Transverse colon (tissue), 4 donors: ENCODE measurements around the gene CREB5. TPM values are rescaled to one million over a fixed set of nuclear protein-coding genes. Genes with fewer than 3 reads are reported as not detected.

Experiments used
- DNase-seq: peaks from one replicate; pipeline ENCODE4 v3.0.0-alpha.2; 2019
- H3K27ac ChIP-seq, 4 donors: fragments of 200-600 bp; sonication (generic); 2 replicates each; pipeline ENCODE4 v1.5.1; 2016 to 2018; ENCODE audit warnings: inconsistent platforms in 4 of 4
- H3K27me3 ChIP-seq: fragments of 200-600 bp; sonication (generic); 2 replicates; pipeline ENCODE4 v1.5.1; 2017; ENCODE audit warnings: inconsistent platforms
- H3K36me3 ChIP-seq, 4 donors: fragments of 200-600 bp; sonication (generic); 2 replicates each; pipeline ENCODE4 v1.5.1; 2017 to 2019; ENCODE audit warnings: inconsistent platforms in 4 of 4
- H3K4me1 ChIP-seq, 4 donors: fragments of 200-600 bp; sonication (generic); 2 replicates each; pipeline ENCODE4 v1.5.1; 2017 to 2020; ENCODE audit warnings: inconsistent platforms in 4 of 4
- H3K4me3 ChIP-seq, 4 donors: fragments of 200-600 bp; sonication (generic); 1 replicate in 1 of 4; 2 replicates in 3 of 4; pipeline versions ENCODE4 v1.5.1 to v1.6.1; 2017 to 2019; ENCODE audit warnings: inconsistent platforms in 4 of 4
- H3K9me3 ChIP-seq, 2 donors: fragments of 200-600 bp; sonication (generic); 2 replicates each; pipeline ENCODE4 v1.5.1; 2017 to 2019; ENCODE audit warnings: inconsistent platforms in 2 of 2
- EP300 ChIP-seq: sonication (generic); formaldehyde crosslinking; IDR thresholded peaks from one replicate; pipeline ENCODE4 v1.6.1; 2017; ENCODE audit warnings: antibody characterized with exemption, low read depth
- POLR2A ChIP-seq: fragments of 450-650 bp; IDR thresholded peaks from one replicate; pipeline ENCODE4 v1.6.1; 2016; ENCODE audit warnings: antibody characterized with exemption, mild to moderate bottlenecking, moderate library complexity
- POLR2AphosphoS5 ChIP-seq, 3 donors: sonication (generic); formaldehyde crosslinking; IDR thresholded peaks; one replicate each; pipeline ENCODE4 v1.6.1; 2016; ENCODE audit warnings: antibody characterized with exemption in 3 of 3
- WGBS, 2 donors: methylation state at CpG; one replicate each; pipeline ENCODE4 v1.1.5; 2018; ENCODE audit warnings: low coverage in 1 of 2; 5-methylcytosine and 5-hydroxymethylcytosine counted together
- in situ Hi-C, 4 donors: fragments of 200-750 bp; cut with MboI; loops; one replicate each; pipeline versions ENCODE4 v1.15.0 to v1.15.1; 2017; ENCODE audit warnings: low sequenced_read_pairs in 3 of 4, low pct_ligation_motif_present in 1 of 4, low pct_unique_long_range_greater_than_20kb in 1 of 4
- intact Hi-C: fragments of 100-400 bp; cut with DNase I; formaldehyde crosslinking; loops from one replicate; pipeline ENCODE4 v1.15.1; 2023; ENCODE audit warnings: low total_unique reads
- total RNA-seq, 4 donors: library from RNA; depleted of rRNA; stranded (reverse); fragments of >200 nt; gene quantifications; one replicate each; pipeline ENCODE4 v1.1.0, GENCODE V29; 2016
- TF ChIP-seq, protein P1 (sequence below), 5 experiments: fragments of 200-600 bp in 3 of 5; fragments of 450-650 bp in 2 of 5; sonication (generic) in 3 of 5; IDR thresholded peaks; 1 replicate in 2 of 5; 2 replicates in 3 of 5; pipeline ENCODE4 v1.5.1; 2016 to 2017; ENCODE audit warnings: antibody characterized with exemption in 5 of 5, inconsistent platforms in 3 of 5, mild to moderate bottlenecking in 2 of 5, moderate library complexity in 1 of 5

Gene CREB5
- total RNA-seq, 4 donors from 2014 or later: 3.0 to 12.2 (median 7.0) TPM

DNA sequence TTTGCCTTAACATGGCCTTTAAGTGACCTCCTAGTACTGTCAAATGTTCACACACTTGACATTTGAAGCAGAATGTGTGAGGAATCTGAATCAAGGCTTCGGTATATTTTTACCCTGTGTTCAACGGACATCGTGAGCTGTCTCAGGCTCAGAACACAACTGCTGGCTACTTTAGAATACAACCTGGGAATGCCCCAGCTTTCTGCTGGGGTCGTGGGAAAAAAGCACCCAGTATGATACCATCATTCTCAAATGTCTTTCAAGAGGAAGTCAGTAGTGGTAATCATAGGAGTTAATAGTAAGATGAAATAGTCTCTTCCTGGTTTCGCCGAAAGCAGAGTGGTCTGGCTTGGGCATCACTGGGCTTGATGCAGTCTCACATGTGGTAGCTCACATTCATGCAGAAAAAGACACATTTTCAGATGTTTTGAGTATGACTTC, 67.2 kb downstream of the CREB5 start:
- intact Hi-C loops (no loop called here), in situ Hi-C loops (no loop called here)
- H3K4me3 ChIP-seq: no peak overlapping the region
- H3K36me3 ChIP-seq: no peaks in the 10 kb centered on the region
- WGBS, 2 donors: 55 to 72% methylated on average over 3 to 6 of the region's 6 CpGs
- DNase-seq: no peak
- H3K27me3 ChIP-seq: peaks cover 9% of the 10 kb centered on the region
- H3K27ac ChIP-seq: no peak overlapping the region
- H3K9me3 ChIP-seq: no peaks in the 10 kb centered on the region
- H3K4me1 ChIP-seq: no peaks in the 10 kb centered on the region
- TF ChIP-seq EP300 (no peak), POLR2A (no peak), POLR2AphosphoS5 (IDR thresholded peaks at IDR 0.05) (no peak)
- TF ChIP-seq, protein P1, sequence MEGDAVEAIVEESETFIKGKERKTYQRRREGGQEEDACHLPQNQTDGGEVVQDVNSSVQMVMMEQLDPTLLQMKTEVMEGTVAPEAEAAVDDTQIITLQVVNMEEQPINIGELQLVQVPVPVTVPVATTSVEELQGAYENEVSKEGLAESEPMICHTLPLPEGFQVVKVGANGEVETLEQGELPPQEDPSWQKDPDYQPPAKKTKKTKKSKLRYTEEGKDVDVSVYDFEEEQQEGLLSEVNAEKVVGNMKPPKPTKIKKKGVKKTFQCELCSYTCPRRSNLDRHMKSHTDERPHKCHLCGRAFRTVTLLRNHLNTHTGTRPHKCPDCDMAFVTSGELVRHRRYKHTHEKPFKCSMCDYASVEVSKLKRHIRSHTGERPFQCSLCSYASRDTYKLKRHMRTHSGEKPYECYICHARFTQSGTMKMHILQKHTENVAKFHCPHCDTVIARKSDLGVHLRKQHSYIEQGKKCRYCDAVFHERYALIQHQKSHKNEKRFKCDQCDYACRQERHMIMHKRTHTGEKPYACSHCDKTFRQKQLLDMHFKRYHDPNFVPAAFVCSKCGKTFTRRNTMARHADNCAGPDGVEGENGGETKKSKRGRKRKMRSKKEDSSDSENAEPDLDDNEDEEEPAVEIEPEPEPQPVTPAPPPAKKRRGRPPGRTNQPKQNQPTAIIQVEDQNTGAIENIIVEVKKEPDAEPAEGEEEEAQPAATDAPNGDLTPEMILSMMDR (IDR thresholded peaks at IDR 0.05): no peak

DNA sequence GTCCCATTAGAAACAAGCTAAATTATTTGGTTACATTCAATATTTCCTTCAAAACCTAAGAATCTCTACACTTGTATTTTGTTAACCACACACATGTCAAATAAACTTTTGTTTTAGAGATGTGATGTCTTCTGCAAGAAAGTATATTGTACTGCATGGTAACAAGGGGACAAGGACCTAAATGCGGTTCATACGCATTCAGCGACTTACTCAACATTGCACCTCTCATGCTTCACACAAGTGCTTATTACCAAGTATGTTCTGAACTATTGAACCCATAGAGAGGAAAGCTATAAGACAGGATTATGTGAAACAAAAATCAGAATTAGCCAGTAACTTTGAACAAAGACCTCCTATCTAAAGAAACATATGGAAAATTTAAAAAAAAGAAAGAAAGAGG, 68.3 kb downstream of the CREB5 start:
- in situ Hi-C loops (no loop called here), intact Hi-C loops (no loop called here)
- H3K36me3 ChIP-seq: no peaks in the 10 kb centered on the region
- WGBS, 2 donors: 98 to 100% methylated on average over 3 of the region's 3 CpGs
- TF ChIP-seq, protein P1 (IDR thresholded peaks at IDR 0.05): no peak
- TF ChIP-seq EP300 (no peak), POLR2AphosphoS5 (IDR thresholded peaks at IDR 0.05) (no peak), POLR2A (no peak)
- DNase-seq: no peak
- peaks cover 9% of the 10 kb centered on the region for H3K27me3 ChIP-seq
- no peak overlapping the region for H3K4me3 ChIP-seq
- no peaks in the 10 kb centered on the region for H3K9me3 ChIP-seq
- H3K27ac ChIP-seq: no peak overlapping the region
- H3K4me1 ChIP-seq: no peaks in the 10 kb centered on the region

DNA sequence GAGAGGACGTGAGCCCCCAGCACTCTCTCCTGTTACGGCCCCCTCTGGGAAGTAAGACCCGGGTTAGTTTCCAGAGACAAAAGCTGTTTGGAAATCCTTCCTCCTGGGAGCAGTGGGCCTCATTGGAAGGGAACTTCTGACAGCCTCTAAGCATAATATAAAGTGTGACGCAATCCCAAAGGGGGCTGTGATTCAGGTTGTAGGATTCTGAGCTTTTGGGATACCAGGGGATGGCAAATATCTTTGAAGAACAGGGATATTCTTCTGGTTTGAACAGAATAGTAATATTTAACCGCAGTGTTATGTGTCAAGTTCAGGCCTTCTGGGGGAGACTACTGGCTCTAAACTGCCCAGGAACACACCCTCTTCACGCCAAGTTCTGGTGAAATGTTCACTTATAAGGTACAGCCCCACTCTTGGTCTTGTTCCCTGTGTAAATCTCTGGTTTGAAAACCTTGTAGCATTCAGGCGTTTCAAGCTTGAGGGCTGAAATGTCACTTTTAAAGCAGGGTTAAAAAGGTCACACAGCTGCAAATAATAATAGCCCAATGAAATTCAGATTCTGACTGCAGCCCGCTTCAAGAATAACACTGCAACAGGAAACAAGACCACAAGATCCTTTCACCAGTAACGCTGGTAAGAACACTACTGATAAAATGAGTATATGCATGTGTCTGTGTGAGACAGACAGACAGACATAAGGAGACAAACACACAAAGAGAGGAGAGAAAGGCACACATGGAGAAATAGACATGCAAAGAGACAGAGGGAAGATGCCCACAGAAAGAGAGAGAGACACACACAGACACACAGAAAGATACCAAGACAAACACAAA, 69.0 kb downstream of the CREB5 start:
- Histone ChIP-seq H3K4me1 (no peaks in the 10 kb centered on the region), H3K27ac (no peak overlapping the region), H3K4me3 (no peak overlapping the region), H3K9me3 (no peaks in the 10 kb centered on the region), H3K36me3 (no peaks in the 10 kb centered on the region), H3K27me3 (peaks cover 9% of the 10 kb centered on the region)
- 63 to 67% methylated on average over 7 to 9 of the region's 9 CpGs for WGBS, 2 donors
- intact Hi-C loops (no loop called here), in situ Hi-C loops (no loop called here)
- DNase-seq: no peak
- TF ChIP-seq, protein P1 (IDR thresholded peaks at IDR 0.05): no peak
- TF ChIP-seq POLR2A: no peak
- TF ChIP-seq POLR2AphosphoS5 (IDR thresholded peaks at IDR 0.05): no peak
- no peak for TF ChIP-seq EP300

DNA sequence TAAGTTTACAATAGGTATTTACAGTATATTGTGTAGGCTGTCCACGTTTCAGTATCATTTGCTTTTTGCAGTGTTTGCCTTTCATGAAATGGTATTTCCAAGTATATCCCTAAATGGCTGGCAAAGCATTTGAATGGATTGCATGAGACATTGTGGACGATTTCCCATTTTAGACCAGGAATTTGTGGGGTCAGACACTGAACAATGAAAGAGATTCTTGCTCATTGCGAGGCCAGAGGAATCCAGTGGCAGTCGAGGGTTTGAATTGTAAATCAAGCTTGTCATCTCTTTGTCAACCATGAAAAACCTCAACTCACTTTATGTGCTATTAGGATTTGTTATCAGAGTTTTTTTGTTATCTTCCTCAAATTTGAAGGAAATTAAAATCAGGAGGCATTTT, 70.8 kb downstream of the CREB5 start:
- H3K27me3 ChIP-seq: no peaks in the 10 kb centered on the region
- DNase-seq: no peak
- in situ Hi-C loops: no loop called here
- no peaks in the 10 kb centered on the region for H3K9me3 ChIP-seq
- H3K36me3 ChIP-seq: no peaks in the 10 kb centered on the region
- no peaks in the 10 kb centered on the region for H3K4me1 ChIP-seq
- no peak overlapping the region for H3K4me3 ChIP-seq
- intact Hi-C loops: no loop called here
- no peak overlapping the region for H3K27ac ChIP-seq
- no peak for TF ChIP-seq POLR2AphosphoS5 (IDR thresholded peaks at IDR 0.05)
- TF ChIP-seq, protein P1 (IDR thresholded peaks at IDR 0.05): no peak
- no peak for TF ChIP-seq POLR2A
- no peak for TF ChIP-seq EP300
- WGBS, 2 donors: 42% methylated on average over 4 of the region's 4 CpGs; no CpG with 5 or more reads in 1 of the 2 donors
